GM23338 (cell line): ENCODE data around the gene COL4A1. TPM values are rescaled to one million over a fixed set of nuclear protein-coding genes. Genes with fewer than 3 reads are reported as not detected.

Experiments used
- ATAC-seq: fragments of 200-7000 bp; cut with Tn5 transposase; 3 replicates; pipeline ENCODE4 v1.9.1; 2020
- DNase-seq: peaks from one replicate; pipeline ENCODE4 v3.0.0-alpha.2; 2015; ENCODE audit warnings: low spot score
- H2AFZ ChIP-seq: fragments of 200-600 bp; sonication (generic); 2 replicates; pipeline ENCODE4 v1.8.0; 2016; ENCODE audit warnings: antibody characterized with exemption, mild to moderate bottlenecking, moderate library complexity
- H3F3A ChIP-seq: fragments of 200-600 bp; sonication (generic); replicated peaks from 2 replicates; pipeline ENCODE4 v1.8.0; 2017; ENCODE audit warnings: antibody characterized with exemption, mixed run types, low read depth
- H3K27ac ChIP-seq: fragments of 200-600 bp; sonication (generic); 2 replicates; pipeline ENCODE4 v1.6.1; 2016; ENCODE audit warnings: low read depth
- H3K27me3 ChIP-seq: fragments of 200-600 bp; sonication (generic); 2 replicates; pipeline ENCODE4 v1.8.0; 2016; ENCODE audit warnings: mild to moderate bottlenecking, mixed run types, moderate library complexity; ENCODE audit not compliant: insufficient read depth
- H3K36me3 ChIP-seq: fragments of 200-600 bp; sonication (generic); 2 replicates; pipeline ENCODE4 v1.8.0; 2016; ENCODE audit warnings: mild to moderate bottlenecking; ENCODE audit not compliant: insufficient read depth
- H3K4me1 ChIP-seq: fragments of 200-600 bp; sonication (generic); 2 replicates; pipeline ENCODE4 v1.8.0; 2016; ENCODE audit warnings: mild to moderate bottlenecking, moderate library complexity; ENCODE audit not compliant: insufficient read depth
- H3K4me2 ChIP-seq: fragments of 200-600 bp; sonication (generic); 2 replicates; pipeline ENCODE4 v1.7.1; 2017; ENCODE audit warnings: mixed run types
- H3K4me3 ChIP-seq: fragments of 200-600 bp; sonication (generic); 2 replicates; pipeline ENCODE4 v1.6.1; 2016; ENCODE audit warnings: mixed run types
- H3K79me2 ChIP-seq: fragments of 200-600 bp; sonication (generic); replicated peaks from 2 replicates; pipeline ENCODE4 v1.8.0; 2017; ENCODE audit warnings: mild to moderate bottlenecking; ENCODE audit not compliant: insufficient read depth
- H3K9me2 ChIP-seq: fragments of 200-600 bp; sonication (generic); 2 replicates; pipeline ENCODE4 v1.8.0; 2017; ENCODE audit not compliant: insufficient read depth
- H4K20me1 ChIP-seq: fragments of 200-600 bp; sonication (generic); replicated peaks from 2 replicates; pipeline ENCODE4 v1.8.0; 2017; ENCODE audit warnings: mild to moderate bottlenecking; ENCODE audit not compliant: insufficient read depth
- H3K27ac Mint-ChIP-seq: 2 replicates; pipeline ENCODE4 v1.8.0; 2020; ENCODE audit warnings: inconsistent platforms, mild to moderate bottlenecking, moderate library complexity, mixed read lengths
- H3K27me3 Mint-ChIP-seq: 3 replicates; pipeline ENCODE4 v1.8.0; 2022; ENCODE audit warnings: low read depth, mild to moderate bottlenecking, moderate library complexity, mixed read lengths, inconsistent platforms; ENCODE audit not compliant: insufficient read depth, poor library complexity
- H3K36me3 Mint-ChIP-seq: 3 replicates; pipeline ENCODE4 v1.8.0; 2021; ENCODE audit warnings: low read depth, mild to moderate bottlenecking, inconsistent platforms, moderate library complexity, mixed read lengths
- H3K4me1 Mint-ChIP-seq: 3 replicates; pipeline ENCODE4 v1.8.0; 2020; ENCODE audit warnings: mild to moderate bottlenecking, inconsistent platforms, mixed read lengths
- H3K4me3 Mint-ChIP-seq: 3 replicates; pipeline ENCODE4 v1.8.0; 2021; ENCODE audit warnings: moderate library complexity, mild to moderate bottlenecking, inconsistent platforms, mixed read lengths
- H3K9me3 Mint-ChIP-seq: 3 replicates; pipeline ENCODE4 v1.8.0; 2020; ENCODE audit warnings: moderate library complexity, mild to moderate bottlenecking, inconsistent platforms, mixed read lengths
- CTCF ChIP-seq, 2 experiments: fragments of 200-600 bp in 1 of 2; sonication (generic) in 1 of 2; conservative IDR thresholded peaks; 2 replicates each; pipeline versions ENCODE4 v1.5.1 to v1.6.1; 2016 to 2017; ENCODE audit warnings: antibody characterized with exemption in 2 of 2, low read depth in 2 of 2, mild to moderate bottlenecking in 2 of 2, moderate library complexity in 1 of 2
- EZH2 ChIP-seq: fragments of 200-600 bp; sonication (generic); IDR thresholded peaks from one replicate; pipeline ENCODE4 v1.8.0; 2017; ENCODE audit warnings: antibody characterized with exemption, mild to moderate bottlenecking, low read depth; ENCODE audit not compliant: unreplicated experiment
- EZH2phosphoT487 ChIP-seq: fragments of 200-600 bp; sonication (generic); IDR thresholded peaks from one replicate; pipeline ENCODE4 v1.8.1; 2018; ENCODE audit warnings: antibody characterized with exemption; ENCODE audit not compliant: unreplicated experiment
- REST ChIP-seq: IDR thresholded peaks from one replicate; pipeline ENCODE4 v1.6.1; 2018; ENCODE audit warnings: antibody characterized with exemption; ENCODE audit not compliant: unreplicated experiment
- STAT1 ChIP-seq: IDR thresholded peaks from one replicate; pipeline ENCODE4 v1.6.1; 2016; ENCODE audit warnings: antibody characterized with exemption; ENCODE audit not compliant: unreplicated experiment
- ZNF114 ChIP-seq: fragments of 250-450 bp; sonication (Bioruptor Pico); IDR thresholded peaks from 2 replicates; pipeline ENCODE4 v1.5.0; 2020; ENCODE audit warnings: mild to moderate bottlenecking, moderate library complexity
- ZNF331 ChIP-seq: fragments of 250-450 bp; sonication (Bioruptor Pico); IDR thresholded peaks from 2 replicates; pipeline ENCODE4 v1.5.0; 2020; ENCODE audit warnings: low read depth, mild to moderate bottlenecking, moderate library complexity
- ZNF462 ChIP-seq: fragments of 250-450 bp; sonication (Bioruptor Pico); IDR thresholded peaks from 2 replicates; pipeline ENCODE4 v1.5.0; 2020; ENCODE audit warnings: mild to moderate bottlenecking, moderate library complexity
- polyA plus RNA-seq: library from polyadenylated mRNA; unstranded; fragments of >200 nt; fragmentation: Nextera tagmentation; extraction: Ambion mirVana; gene quantifications from 2 replicates; pipeline ENCODE4 v1.2.1, GENCODE V29; 2016
- total RNA-seq: library from RNA; depleted of rRNA; stranded (reverse); fragments of >200 nt; shearing (Covaris generic); gene quantifications from 2 replicates; pipeline ENCODE4 v1.2.3, GENCODE V29; 2014

The COL4A1 gene
- total and polyA plus RNA-seq, 2 experiments from 2014 or later, result 39.1 to 110 TPM

GRCh38 chr13:110197471-110197870 is 109.5 kb downstream of the COL4A1 start:
- no peaks in the 10 kb centered on the region for H3K79me2 ChIP-seq
- no peaks in the 10 kb centered on the region for H4K20me1 ChIP-seq
- no peak overlapping the region for H2AFZ ChIP-seq
- no peaks in the 10 kb centered on the region for H3K4me1 ChIP-seq
- H3K27ac ChIP-seq, result no peak overlapping the region
- ATAC-seq, result no peak
- H3K4me2 ChIP-seq, result no peak overlapping the region
- H3K36me3 ChIP-seq, result no peaks in the 10 kb centered on the region
- H3K9me3 Mint-ChIP-seq, result no peaks in the 10 kb centered on the region
- no peaks in the 10 kb centered on the region for H3K27me3 ChIP-seq
- no peaks in the 10 kb centered on the region for H3K9me2 ChIP-seq
- no peaks in the 10 kb centered on the region for H3F3A ChIP-seq
- H3K4me3 Mint-ChIP-seq, result no peak overlapping the region
- H3K27ac Mint-ChIP-seq, result no peak overlapping the region
- TF ChIP-seq STAT1 (no peak), ZNF114 (CRISPR knock-in tag) (no peak), EZH2phosphoT487 (no peak), EZH2 (no peak), CTCF (conservative IDR thresholded peaks at IDR 0.05; ENCODE audit: low read depth in 2 of 2) (no peak), ZNF462 (CRISPR knock-in tag) (no peak), ZNF331 (CRISPR knock-in tag) (no peak), REST (no peak)
- H3K4me1 Mint-ChIP-seq, result no peaks in the 10 kb centered on the region
- no peak overlapping the region for H3K4me3 ChIP-seq
- peaks cover 2% of the 10 kb centered on the region for H3K27me3 Mint-ChIP-seq
- H3K36me3 Mint-ChIP-seq, result peaks cover 6% of the 10 kb centered on the region; the same call in 2 of the 3 replicates
- DNase-seq, result no peak
